Stimulated activated CD8-positive, alpha-beta memory T cell treated with anti-CD3 and anti-CD28 coated beads, Interleukin-15, amount 100 ng/mL, for 1 hour (primary cell): ENCODE results near the gene SSTR3.
"Not testable (repeated sequence)": the region's sequence is repeated elsewhere in the genome, so short reads cannot be mapped to it uniquely, and the experiment has no call there.

Source experiments
- DNase-seq: peaks from one replicate; pipeline ENCODE4 v3.0.0-alpha.2; 2020; ENCODE audit warnings: low read depth

Gene SSTR3

GRCh38 chr22:37181681-37182080, 30.6 kb downstream of the SSTR3 start:
- no peak for DNase-seq

GRCh38 chr22:37180531-37181231, 31.6 kb downstream of the SSTR3 start:
- DNase-seq = no peak

GRCh38 chr22:37179622-37180420, 32.5 kb downstream of the SSTR3 start:
- DNase-seq = no peak

- no peak for DNase-seq
Observed at GRCh38 chr22:37179126-37179470, 33.2 kb downstream of the SSTR3 start.

GRCh38 chr22:37178350-37179125, 33.7 kb downstream of the SSTR3 start:
- DNase-seq = no peak

- DNase-seq = no peak
Observed at GRCh38 chr22:37177755-37178154, 34.5 kb downstream of the SSTR3 start.

- no peak for DNase-seq
Observed at GRCh38 chr22:37177221-37177620, 35.1 kb downstream of the SSTR3 start.

- no peak for DNase-seq
Observed at GRCh38 chr22:37176464-37177061, 35.7 kb downstream of the SSTR3 start.

- DNase-seq = no peak
Observed at GRCh38 chr22:37175414-37176281, 36.6 kb downstream of the SSTR3 start.

- DNase-seq = no peak
Observed at GRCh38 chr22:37174964-37175363, 37.3 kb downstream of the SSTR3 start.

GRCh38 chr22:37173709-37174108, 38.6 kb downstream of the SSTR3 start:
- no peak for DNase-seq

GRCh38 chr22:37172266-37173245, 39.7 kb downstream of the SSTR3 start:
- DNase-seq = no peak

- no peak for DNase-seq
Observed at GRCh38 chr22:37171662-37172061, 40.6 kb downstream of the SSTR3 start.

GRCh38 chr22:37170689-37171405, 41.4 kb downstream of the SSTR3 start:
- DNase-seq = not testable (repeated sequence)

GRCh38 chr22:37169947-37170688, 42.2 kb downstream of the SSTR3 start:
- no peak for DNase-seq

- no peak for DNase-seq
Observed at GRCh38 chr22:37169406-37169805, 42.9 kb downstream of the SSTR3 start.

GRCh38 chr22:37167981-37168647, 44.2 kb downstream of the SSTR3 start:
- no peak for DNase-seq
